Measurements from ENCODE around the gene KRI1. TPM values are rescaled to one million over a fixed set of nuclear protein-coding genes. Genes with fewer than 3 reads are reported as not detected.

The KRI1 gene
- total RNA-seq (2022; extraction: Qiagen RNA extraction; ENCODE audit: low read depth) = 17.0 to 19.8 TPM (median 17.8 TPM) in 5 replicates

DNA sequence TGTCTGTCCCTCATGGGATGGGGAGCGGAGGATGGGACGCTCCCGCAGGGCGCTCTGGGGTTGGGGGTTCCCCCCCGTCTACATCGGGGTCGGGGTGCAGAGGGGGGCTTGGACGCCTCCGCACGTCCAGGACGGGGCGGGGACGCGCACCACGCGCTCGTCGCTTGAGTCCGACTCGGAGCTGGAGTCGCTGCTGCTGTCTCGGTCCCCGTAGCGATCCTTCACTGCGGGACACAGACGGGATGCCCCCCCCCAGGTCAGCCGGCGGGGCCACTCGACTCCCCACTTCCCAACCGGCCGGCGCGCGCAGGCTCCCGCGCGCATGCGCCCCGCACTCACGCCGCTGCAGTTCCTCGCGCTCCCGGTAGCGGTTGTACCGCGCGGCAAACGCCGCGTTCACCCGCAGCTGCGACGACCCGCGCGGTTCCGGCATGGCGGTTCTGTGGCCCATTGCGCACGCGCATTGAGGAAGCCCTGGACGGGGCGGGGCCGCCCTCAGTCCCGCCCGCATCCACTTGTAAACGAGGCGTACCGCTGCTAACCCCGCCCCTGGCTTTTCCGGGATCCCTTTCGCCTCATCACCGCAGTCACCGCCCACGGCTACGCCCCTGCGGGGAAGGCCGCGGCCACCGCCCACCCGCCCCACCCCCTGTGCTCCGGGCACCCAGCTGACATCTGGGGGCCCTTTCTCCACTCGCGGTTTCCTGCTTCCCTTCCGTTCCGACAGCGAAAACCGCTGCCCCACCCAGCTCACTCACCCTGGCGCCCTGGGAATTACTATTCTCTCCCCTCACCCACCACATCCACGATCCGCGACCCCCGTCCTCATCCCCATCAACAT is at the start of gene KRI1:
Gene KRI1 (minus strand): TSS at position 444 of the 841 bp plus-strand sequence. CDS start 11 bp downstream, at position 433.

GRCh38 chr19:10587022-10587838 is 21.4 kb upstream of the KRI1 start, which contains the start of gene AP1M2:
AP1M2 (minus strand) TSS chr19:10587312; CDS start chr19:10587231, 81 bp downstream.

GRCh38 chr19:10568826-10569651 is 3.2 kb upstream of the KRI1 start, which contains the start of gene CDKN2D:
CDKN2D (minus strand) TSS chr19:10568979; CDS start chr19:10568653, 326 bp downstream.

GRCh38 chr19:10543420-10544241 is 22.2 kb downstream of the KRI1 start, which contains the start of gene ATG4D:
ATG4D (plus strand) TSS chr19:10543904; CDS start chr19:10544091, 187 bp downstream.

DNA sequence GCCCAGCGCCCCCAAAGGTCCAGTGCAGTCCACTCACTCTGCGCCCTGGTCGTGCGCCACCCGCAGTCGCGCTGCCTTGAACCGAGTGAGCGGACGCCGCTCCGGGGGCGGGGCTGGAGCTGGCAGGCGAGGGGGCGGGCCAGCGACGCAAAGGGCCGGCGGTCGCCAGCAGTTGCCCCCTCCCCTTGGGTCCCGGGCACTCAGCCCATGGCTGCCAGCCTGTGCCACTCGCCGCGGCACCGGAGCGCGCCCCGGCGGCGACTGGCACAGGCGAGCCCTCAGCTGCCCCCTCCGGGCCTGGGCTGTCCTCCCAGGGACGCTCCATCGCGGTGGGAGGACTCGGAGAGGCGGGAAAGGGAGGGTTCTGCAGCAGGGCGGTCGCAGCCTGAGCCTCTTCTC is 48.5 kb downstream of the KRI1 start, which contains the start of gene S1PR5:
Gene S1PR5 (minus strand): TSS at position 87 of the 399 bp plus-strand sequence. CDS start 2,436 bp downstream, outside the sequence.

Other genes starting within 250 kb of the KRI1 start
- gene FDX2, start 250.0 kb downstream of the KRI1 start, total RNA-seq (2022; extraction: Qiagen RNA extraction; ENCODE audit: low read depth) = 21.5 to 37.1 TPM (median 29.8 TPM) in 5 replicates
- gene RAVER1, start 232.5 kb downstream of the KRI1 start, total RNA-seq (2022; extraction: Qiagen RNA extraction; ENCODE audit: low read depth) = 21.6 to 34.4 TPM (median 30.0 TPM) in 5 replicates
- 5.6 to 10.2 TPM (median 8.8 TPM) in 5 replicates for gene ICAM3, start 226.4 kb downstream of the KRI1 start, total RNA-seq (2022; extraction: Qiagen RNA extraction; ENCODE audit: low read depth)
- gene TYK2, start 185.4 kb downstream of the KRI1 start, total RNA-seq (2022; extraction: Qiagen RNA extraction; ENCODE audit: low read depth) = 32.6 to 51.3 TPM (median 48.2 TPM) in 5 replicates
- 174 to 204 TPM (median 177 TPM) in 5 replicates for gene CDC37, start 162.5 kb downstream of the KRI1 start, total RNA-seq (2022; extraction: Qiagen RNA extraction; ENCODE audit: low read depth)
- 4.3 to 6.4 TPM (median 5.1 TPM) in 5 replicates for gene PDE4A, start 145.5 kb downstream of the KRI1 start, total RNA-seq (2022; extraction: Qiagen RNA extraction; ENCODE audit: low read depth)
- 59.7 to 76.3 TPM (median 65.5 TPM) in 5 replicates for gene KEAP1, start 62.7 kb downstream of the KRI1 start, total RNA-seq (2022; extraction: Qiagen RNA extraction; ENCODE audit: low read depth)
- 2.1 to 2.9 TPM (median 2.6 TPM) in 5 replicates for gene S1PR5, start 48.6 kb downstream of the KRI1 start, total RNA-seq (2022; extraction: Qiagen RNA extraction; ENCODE audit: low read depth)
- 19.2 to 23.6 TPM (median 22.5 TPM) in 5 replicates for gene ATG4D, start 22.1 kb downstream of the KRI1 start, total RNA-seq (2022; extraction: Qiagen RNA extraction; ENCODE audit: low read depth)
- 4.6 to 5.4 TPM (median 5.0 TPM) in 5 replicates for gene CDKN2D, start 3.0 kb upstream of the KRI1 start, total RNA-seq (2022; extraction: Qiagen RNA extraction; ENCODE audit: low read depth)
- gene AP1M2, start 21.3 kb upstream of the KRI1 start, total RNA-seq (2022; extraction: Qiagen RNA extraction; ENCODE audit: low read depth) = 36.2 to 50.7 TPM (median 39.6 TPM) in 5 replicates
- gene SLC44A2, start 59.5 kb upstream of the KRI1 start, total RNA-seq (2022; extraction: Qiagen RNA extraction; ENCODE audit: low read depth) = 5.4 to 8.1 TPM (median 6.6 TPM) in 5 replicates
- 169 to 194 TPM (median 184 TPM) in 5 replicates for gene ILF3, start 88.3 kb upstream of the KRI1 start, total RNA-seq (2022; extraction: Qiagen RNA extraction; ENCODE audit: low read depth)
- gene QTRT1, start 135.4 kb upstream of the KRI1 start, total RNA-seq (2022; extraction: Qiagen RNA extraction; ENCODE audit: low read depth) = 30.4 to 37.4 TPM (median 33.7 TPM) in 5 replicates
- gene DNM2, start 152.1 kb upstream of the KRI1 start, total RNA-seq (2022; extraction: Qiagen RNA extraction; ENCODE audit: low read depth) = 44.3 to 59.1 TPM (median 54.4 TPM) in 5 replicates

Data from A549 treated with DMSO at 1 μM for 4 hours (cell line).